GM20431 (cell line): Measurements from ENCODE around the gene NOXA1.

ENCODE experiments used
- in situ Hi-C: fragments of 300-500 bp; cut with MseI, MboI; formaldehyde crosslinking; loops from one replicate; pipeline ENCODE4 v1.15.0; 2020; ENCODE audit warnings: low sequenced_read_pairs; ENCODE audit not compliant: unreplicated experiment

Gene NOXA1

DNA sequence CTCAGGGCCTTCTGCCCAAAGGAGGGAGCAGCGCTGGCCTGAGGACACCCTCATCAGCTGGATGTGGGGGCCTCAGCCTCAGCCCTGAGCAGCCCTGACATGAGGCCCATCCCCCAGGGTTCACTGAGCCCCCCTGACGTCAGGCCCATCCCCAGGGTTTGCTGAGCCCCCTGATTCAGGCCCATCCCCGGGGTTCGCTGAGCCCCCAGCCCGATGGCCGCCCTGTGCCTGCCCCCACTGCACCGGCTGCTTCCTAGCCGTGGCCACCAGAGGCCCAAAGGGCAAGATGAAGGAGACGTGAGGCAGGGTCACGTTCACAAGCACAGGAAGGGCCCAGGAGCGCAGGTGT, 55.4 kb downstream of the NOXA1 start:
- in situ Hi-C loops, result no loop called here

DNA sequence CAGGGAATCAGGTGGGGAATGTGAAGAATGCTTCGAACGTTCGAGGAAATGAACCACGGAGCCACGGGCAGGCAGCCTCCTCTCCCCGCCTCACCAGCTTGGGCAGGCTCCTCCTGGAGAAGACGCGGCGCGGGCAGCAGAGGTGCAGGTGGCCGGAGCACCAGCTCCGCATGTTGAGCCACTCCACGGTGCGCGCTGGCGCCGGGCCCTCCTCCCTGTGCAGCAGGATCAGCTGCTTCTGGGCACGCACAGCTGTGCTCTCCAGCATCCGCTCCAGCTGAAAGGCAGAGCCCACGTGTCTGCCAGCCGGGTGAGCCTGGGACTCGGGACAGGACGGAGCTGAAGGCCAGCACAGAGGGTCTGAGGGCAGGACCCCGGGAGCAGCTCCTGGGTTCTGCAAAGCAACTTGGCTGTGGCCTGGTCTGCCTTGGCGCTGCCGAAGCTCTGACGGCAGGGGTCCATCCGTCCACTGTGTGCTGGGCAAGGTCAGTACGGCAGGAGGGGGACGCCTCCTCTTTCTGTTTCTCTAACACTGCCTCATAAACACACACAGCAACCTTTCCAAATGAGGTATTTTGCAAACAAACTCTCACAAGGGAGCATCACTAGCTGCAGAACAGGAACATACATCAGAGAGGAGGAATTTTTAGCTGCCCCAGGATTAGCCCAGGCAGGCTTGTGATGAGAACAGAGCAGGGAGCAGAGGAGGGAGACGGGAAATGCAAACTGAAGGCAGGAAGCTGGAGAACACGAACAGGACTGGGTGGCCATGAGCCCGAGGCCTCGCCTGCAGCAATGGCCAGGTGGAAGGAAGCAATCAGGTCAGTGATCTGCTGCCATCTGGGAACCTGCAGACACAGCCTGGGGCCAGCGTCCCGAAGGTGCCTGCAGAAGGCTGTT, 56.0 kb downstream of the NOXA1 start:
- in situ Hi-C loops, result no loop called here

DNA sequence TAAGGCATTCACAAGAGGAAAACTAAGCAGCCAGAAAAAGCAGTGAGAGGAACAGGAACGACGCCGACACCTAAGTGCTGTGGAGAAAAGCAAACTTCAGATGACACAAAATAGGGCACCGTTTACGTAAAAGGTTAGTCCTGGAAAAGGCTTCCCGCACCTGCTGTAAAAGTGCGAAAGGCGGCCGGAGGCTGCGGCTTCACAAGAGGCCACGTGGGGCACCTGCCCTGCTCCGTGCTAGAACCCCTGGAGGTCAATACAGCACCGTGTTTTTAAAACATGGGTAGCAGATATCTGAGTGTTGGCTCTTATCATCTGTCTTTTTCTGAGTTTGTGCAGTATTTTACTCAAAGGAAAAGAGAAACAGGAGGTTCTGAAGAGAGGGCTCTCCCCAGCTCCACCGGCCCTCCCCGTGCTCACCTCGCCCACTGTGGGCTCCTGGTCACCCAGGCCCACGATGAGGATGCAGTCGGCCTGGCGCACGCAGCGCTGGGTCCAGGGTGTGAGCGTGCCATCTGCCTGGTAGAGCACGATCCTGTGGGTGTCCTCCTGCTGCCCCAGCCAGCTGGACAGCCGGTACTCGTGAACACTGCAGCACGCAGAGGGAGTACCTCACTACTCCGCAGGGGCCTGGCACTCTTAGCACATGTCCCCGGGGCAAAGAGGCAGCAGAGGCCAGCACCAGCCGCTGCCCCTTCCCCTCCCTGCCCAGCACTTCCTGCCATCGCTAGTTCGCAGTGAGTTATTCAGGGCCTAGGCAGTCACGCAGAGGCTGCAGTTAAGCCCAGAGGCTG, 56.9 kb downstream of the NOXA1 start:
- in situ Hi-C loops, result no loop called here

DNA sequence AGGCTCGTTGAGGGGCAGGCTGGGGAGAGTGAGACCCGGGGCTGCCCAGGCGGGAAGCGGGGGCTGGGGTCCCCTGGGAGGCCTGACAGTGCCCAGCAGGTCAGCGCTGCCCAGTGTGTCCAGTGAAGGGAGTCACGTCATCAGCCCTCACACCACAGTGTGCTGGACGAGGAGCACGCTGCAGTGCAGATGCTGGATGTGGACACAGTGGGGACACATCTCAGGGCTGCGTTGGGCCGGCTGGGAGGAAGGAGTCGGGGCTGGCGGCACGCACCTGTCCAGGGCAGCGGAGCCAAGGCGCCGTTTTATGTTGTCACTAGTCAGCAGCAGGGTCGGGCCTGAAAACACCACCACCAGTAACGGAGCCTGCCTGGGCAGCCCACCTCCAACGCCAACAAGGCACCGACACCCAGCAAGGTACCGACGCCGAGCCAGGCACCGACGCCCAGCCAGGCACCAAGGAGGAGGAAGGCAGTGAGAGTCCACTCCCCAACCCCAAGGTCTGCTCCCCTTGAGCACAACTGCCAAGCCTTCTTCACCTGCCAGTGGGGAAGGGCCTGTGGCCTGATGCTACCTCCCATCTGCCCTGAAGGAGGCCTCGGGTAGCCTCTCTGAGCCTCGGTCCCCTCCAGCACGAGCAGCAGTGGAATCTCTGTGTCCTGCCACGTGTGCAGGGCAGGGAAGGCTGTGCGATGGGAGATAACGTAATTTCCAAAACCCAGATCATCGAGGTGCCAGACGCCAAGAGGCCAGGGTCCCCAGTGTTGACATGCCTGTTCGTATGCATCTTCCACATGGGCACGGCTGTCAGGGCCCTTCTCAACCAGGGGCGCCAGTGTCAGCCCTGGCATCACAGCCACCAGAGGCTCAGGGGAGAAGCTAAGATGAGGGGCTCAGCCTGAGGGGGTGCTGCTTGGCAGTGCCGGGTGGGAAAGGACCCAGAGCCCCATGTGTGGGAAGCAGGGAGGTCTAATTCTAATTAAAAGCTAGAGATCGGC, 57.8 kb downstream of the NOXA1 start:
- in situ Hi-C loops, result no loop called here

DNA sequence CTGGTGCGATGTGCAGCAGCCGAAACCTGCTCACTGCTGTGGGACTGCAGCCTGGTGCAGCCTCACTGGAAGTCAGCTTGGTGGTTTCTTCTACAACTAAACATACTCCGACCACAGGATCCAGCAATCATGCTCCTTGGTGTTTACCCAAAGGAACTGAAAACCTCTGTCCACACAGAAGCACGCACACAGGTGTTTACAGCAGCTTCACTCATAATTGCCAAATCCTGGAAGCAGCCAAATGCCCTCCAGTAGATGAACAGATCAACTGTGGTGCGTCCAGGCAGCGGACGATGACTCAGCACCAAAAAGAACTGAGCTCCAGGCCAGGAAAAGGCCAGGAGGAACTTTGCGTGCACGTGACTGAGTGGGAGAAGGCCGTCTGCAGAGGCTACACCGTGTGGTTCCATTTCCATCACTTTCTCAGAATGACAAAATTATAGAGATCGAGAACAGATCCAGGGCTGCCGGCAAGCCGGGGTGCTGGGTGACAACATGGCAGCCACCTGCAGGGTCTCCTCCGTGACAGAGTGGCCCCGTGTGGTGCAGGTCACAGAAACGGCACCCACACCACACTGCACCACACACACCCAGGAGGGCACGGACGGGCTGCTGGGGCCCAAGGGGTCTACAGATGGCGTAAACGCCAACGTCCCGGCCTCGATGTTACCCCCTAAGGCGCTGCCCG, 59.0 kb downstream of the NOXA1 start:
- in situ Hi-C loops, result no loop called here
